Astrocyte of the spinal cord (primary cell): Measurements from ENCODE around the gene UBL4A.
"Not testable (repeated sequence)": the region's sequence is repeated elsewhere in the genome, so short reads cannot be mapped to it uniquely, and the experiment has no call there.

Source experiments
- DNase-seq: peaks from one replicate; pipeline ENCODE4 v3.0.0; 2011; ENCODE audit warnings: low read depth, low spot score
- H3K4me3 ChIP-seq: 2 replicates; pipeline ENCODE4 v1.5.1; 2011; ENCODE audit warnings: low read depth, mild to moderate bottlenecking, low read length, moderate library complexity
- in situ Hi-C: cut with HindIII; loops from 2 replicates; pipeline ENCODE4 v1.10.0; 2017; ENCODE audit warnings: low sequenced_read_pairs
- TF ChIP-seq, protein P1 (sequence below): IDR thresholded peaks from 2 replicates; pipeline ENCODE4 v1.5.1; 2012; ENCODE audit warnings: low read depth, mild to moderate bottlenecking, low read length, inconsistent platforms

The UBL4A gene

DNA sequence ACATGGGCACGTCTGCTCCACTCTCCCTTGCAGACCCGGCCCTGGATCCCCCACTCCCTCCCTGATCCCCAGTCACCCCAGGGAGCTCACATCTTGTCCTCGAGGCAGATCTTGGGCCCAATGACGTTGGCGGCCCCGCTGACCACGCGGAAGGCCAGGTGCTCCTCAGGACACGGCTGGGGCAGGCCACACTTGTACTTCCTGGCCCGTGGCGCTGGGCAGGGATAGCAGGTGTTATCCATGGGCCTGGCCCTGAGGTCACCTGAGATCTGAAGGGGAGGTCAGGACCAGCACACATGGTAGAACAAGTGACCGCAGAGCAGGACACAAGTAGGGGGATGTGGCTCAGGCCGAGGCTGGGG lies 21.9 kb upstream of the UBL4A start:
- in situ Hi-C loops, result no loop called here
- DNase-seq, result no peak
- TF ChIP-seq, protein P1, sequence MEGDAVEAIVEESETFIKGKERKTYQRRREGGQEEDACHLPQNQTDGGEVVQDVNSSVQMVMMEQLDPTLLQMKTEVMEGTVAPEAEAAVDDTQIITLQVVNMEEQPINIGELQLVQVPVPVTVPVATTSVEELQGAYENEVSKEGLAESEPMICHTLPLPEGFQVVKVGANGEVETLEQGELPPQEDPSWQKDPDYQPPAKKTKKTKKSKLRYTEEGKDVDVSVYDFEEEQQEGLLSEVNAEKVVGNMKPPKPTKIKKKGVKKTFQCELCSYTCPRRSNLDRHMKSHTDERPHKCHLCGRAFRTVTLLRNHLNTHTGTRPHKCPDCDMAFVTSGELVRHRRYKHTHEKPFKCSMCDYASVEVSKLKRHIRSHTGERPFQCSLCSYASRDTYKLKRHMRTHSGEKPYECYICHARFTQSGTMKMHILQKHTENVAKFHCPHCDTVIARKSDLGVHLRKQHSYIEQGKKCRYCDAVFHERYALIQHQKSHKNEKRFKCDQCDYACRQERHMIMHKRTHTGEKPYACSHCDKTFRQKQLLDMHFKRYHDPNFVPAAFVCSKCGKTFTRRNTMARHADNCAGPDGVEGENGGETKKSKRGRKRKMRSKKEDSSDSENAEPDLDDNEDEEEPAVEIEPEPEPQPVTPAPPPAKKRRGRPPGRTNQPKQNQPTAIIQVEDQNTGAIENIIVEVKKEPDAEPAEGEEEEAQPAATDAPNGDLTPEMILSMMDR, result no peak
- H3K4me3 ChIP-seq, result no peak overlapping the region

DNA sequence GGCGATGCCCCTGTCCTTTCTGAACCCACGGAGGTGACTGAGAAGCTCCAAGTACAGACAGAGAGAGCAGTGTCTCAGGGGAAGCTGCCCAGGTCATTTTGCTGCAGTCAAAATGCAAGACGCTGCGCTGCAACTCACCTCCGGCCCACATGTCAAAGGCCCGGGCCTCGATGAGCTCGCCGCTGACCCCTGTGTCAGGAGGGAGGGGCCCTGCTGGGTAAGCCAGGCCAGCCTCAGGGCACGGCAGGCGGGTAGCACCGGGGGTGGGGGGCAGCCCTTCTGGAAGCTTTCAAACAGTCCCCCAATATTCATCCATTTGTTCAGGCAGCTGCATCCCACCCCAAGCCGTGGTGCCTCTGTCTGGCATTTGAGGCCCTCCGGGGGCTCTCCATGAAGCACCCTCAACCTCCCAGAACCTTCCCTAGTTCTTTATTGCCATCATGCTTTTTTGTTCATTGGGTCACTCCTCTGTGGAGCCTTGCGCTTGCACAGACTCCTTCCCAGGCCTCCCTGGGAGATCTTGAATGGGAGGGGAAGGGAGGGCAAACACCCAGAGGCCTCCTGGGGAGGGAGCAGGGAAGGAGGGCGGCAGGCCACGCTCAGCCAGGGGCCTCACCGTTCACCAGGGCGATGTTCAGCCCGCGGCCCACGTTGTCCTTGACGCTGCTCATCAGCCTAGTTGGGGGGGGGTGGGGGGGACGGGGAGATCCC lies 21.4 kb upstream of the UBL4A start:
- no peak overlapping the region for H3K4me3 ChIP-seq
- in situ Hi-C loops, result no loop called here
- TF ChIP-seq, protein P1, result no peak
- no peak for DNase-seq

DNA sequence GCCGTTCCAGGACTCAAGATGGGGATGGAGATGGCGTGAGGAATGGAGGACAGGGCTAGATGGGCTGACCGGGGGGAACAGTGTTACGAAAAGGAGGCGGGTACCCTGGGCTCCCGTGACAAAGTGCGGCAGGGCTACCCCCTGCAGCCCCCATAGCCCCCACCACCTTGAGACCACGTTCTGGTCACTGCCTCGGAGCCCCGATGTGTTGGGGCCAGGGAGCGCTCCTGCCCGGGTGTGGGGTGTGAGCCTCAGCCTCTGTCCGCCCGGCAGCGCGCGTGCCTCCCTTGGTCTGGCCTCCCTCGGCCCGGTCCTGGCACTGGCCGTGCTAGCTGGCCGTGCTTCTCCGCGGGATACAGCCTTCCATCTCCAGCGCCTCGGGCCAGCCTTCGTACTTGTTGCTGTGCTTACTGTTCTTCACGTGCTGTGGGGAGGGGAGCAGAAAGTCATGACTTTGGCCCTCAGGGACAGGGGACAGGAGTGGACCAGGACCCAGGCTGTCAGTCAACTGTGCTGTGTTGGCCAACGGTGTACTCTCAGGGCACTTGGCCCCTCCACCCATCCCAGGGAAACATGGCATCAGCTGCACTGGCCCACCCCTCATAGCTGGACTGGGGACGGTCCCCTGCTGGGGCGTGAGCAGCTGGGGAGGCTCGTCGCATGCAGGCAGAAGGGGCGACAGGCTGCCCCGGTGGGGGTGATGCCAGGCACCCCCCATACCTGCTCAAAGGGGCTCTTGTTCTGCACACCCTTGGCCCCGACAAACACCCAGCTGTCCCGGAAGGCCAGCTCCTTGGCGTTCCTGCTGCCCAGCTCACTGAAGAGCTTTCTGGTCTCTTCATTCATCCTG lies 20.3 kb upstream of the UBL4A start:
- in situ Hi-C loops, result no loop called here
- no peak overlapping the region for H3K4me3 ChIP-seq
- TF ChIP-seq, protein P1, result no peak
- DNase-seq, result no peak

DNA sequence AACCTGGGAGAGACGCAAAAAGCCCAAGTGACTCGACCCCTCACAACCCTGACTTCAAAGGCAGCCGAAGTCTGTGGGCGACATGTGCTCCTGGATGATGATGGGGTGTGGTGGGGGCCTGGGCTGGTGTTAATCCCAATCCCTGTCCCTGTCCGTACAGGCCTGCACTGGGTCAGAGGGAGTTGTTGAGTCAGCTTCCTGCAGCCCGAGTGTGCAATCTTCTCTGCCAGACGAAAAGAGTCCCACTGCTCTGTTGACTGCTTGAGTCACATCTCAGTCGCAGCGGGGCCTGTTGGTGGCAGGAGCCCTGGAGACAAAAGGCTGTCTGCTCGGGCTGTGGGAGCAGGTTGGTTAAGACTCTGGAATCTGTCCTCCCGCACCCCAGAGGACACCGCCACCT lies 19.3 kb upstream of the UBL4A start:
- H3K4me3 ChIP-seq, result no peak overlapping the region
- peak; percentile 22 for DNase-seq
- TF ChIP-seq, protein P1, result no peak
- in situ Hi-C loops, result no loop called here

DNA sequence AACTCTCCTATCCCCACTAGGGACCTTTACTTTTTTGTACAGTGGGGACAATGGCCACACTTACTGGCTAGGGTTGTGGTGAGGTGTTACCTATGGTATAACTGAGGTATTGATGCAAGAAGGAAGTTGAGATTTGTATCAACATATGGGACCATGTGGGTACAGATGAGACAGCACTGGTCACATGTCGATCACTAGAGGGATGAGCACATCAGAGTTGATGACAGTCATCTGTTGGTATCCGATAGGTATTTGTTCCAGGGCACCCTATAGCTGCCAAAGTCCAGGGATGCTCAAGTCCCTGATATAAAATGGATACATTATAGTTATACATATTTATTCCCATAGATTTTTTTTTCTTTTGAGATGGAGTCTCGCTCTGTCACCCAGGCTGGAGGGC lies 16.6 kb upstream of the UBL4A start:
- no peak overlapping the region for H3K4me3 ChIP-seq
- DNase-seq, result no peak
- in situ Hi-C loops, result no loop called here
- TF ChIP-seq, protein P1, result no peak

DNA sequence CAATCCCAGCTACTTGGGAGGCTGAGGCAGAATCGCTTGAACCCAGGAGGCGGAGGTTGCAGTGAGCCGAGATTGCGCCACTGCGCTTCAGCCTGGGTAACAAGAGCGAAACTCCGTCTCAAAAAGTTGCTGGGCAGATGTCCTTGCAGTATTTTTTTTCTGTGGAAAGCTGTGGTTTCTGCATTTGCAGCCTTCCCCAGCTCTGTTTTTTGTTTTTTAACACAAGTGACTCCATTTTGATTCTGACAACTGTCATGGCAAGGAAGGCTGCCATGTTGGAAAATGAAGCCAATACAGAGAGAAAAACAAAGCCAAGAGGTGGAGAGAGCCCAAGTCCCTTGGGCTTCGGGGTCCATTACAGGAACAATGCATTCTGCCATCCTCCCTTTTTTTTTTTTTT lies 15.7 kb upstream of the UBL4A start:
- DNase-seq, result no peak
- TF ChIP-seq, protein P1, result no peak
- H3K4me3 ChIP-seq, result no peak overlapping the region
- in situ Hi-C loops, result no loop called here

DNA sequence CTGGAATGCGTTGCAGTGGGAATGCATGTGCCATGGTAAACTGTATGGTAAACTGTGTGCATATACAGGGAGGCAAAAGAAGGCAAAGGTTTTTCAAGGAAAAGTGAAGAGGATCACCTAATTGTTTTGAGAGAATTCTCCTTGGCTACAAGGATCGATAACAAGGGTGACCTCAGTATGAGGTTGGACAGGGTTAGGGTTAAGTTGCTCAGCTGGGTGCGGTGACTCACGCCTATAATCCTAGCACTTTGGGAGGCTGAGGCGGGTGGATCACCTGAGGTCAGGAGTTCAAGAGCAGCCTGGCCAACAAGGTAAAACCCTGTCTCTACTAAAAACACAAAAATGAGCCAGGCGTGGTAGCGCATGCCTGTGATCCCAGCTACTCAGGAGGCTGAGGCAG lies 15.0 kb upstream of the UBL4A start:
- H3K4me3 ChIP-seq, in situ Hi-C loops, DNase-seq: not testable (repeated sequence)

DNA sequence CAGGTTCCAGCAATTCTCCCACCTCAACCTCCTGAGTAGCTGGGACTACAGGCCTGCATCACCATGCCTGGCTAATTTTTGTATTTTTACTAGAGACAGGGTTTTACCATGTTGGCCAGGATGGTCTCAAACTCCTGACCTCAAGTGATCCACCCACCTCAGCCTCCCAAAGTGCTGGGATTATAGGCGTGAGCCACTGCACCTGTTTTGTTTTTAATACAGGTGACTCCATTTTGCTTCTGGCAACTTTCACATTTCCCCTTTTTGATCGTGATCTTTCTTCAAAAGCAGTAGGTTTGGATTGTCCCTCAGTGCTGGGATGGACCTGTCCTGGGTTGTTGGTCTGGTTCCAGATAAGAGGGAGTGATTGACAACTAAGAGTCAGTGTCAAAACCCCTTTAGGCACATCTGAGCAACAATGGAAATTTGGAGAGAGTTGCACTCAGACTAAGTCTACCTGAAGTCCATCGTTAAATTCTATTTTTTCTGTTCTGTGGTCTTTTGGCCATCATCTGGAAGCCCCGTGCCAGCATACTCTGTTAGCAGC lies 10.2 kb upstream of the UBL4A start:
- H3K4me3 ChIP-seq, DNase-seq, in situ Hi-C loops: not testable (repeated sequence)
